BLaER1 (cell line): ENCODE measurements around the gene APOA5.
A peak's percentile ranks its signal among the peaks of the same experiment; 100 is the strongest.

Experiments
- H3K27ac ChIP-seq: shearing (Covaris generic); formaldehyde crosslinking; 2 replicates; pipeline ENCODE4 v1.8.1; 2022
- H3K27me3 ChIP-seq: shearing (Covaris generic); formaldehyde crosslinking; 2 replicates; pipeline ENCODE4 v1.8.1; 2022
- H3K36me3 ChIP-seq: shearing (Covaris generic); formaldehyde crosslinking; 2 replicates; pipeline ENCODE4 v1.8.1; 2022
- H3K4me1 ChIP-seq: shearing (Covaris generic); formaldehyde crosslinking; 2 replicates; pipeline ENCODE4 v1.8.1; 2022
- H3K4me2 ChIP-seq: shearing (Covaris generic); formaldehyde crosslinking; 2 replicates; pipeline ENCODE4 v1.8.1; 2022
- H3K4me3 ChIP-seq: shearing (Covaris generic); formaldehyde crosslinking; 2 replicates; pipeline ENCODE4 v1.8.1; 2022
- H3K9ac ChIP-seq: shearing (Covaris generic); formaldehyde crosslinking; 2 replicates; pipeline ENCODE4 v1.8.1; 2022
- H3K9me3 ChIP-seq: shearing (Covaris generic); formaldehyde crosslinking; 2 replicates; pipeline ENCODE4 v1.8.1; 2022
- H4K20me1 ChIP-seq: shearing (Covaris generic); formaldehyde crosslinking; 2 replicates; pipeline ENCODE4 v1.8.1; 2022
- Cebpa-rat ChIP-seq: shearing (Covaris generic); IDR thresholded peaks from 2 replicates; pipeline ENCODE4 v1.8.1; 2022

APOA5 gene

GRCh38 chr11:116797816-116798215, 6.1 kb upstream of the APOA5 start:
- no peaks in the 10 kb centered on the region for H3K36me3 ChIP-seq
- no peak overlapping the region for H3K27ac ChIP-seq
- H3K27me3 ChIP-seq, result no peaks in the 10 kb centered on the region
- no peak overlapping the region for H3K9ac ChIP-seq
- H3K4me2 ChIP-seq, result no peak overlapping the region
- H3K9me3 ChIP-seq, result no peaks in the 10 kb centered on the region
- no peaks in the 10 kb centered on the region for H3K4me1 ChIP-seq
- H3K4me3 ChIP-seq, result no peak overlapping the region
- H4K20me1 ChIP-seq, result no peaks in the 10 kb centered on the region
- no peak for TF ChIP-seq Cebpa-rat

- Histone ChIP-seq H3K27ac (no peak overlapping the region), H3K36me3 (no peaks in the 10 kb centered on the region), H3K27me3 (no peaks in the 10 kb centered on the region), H3K9ac (no peak overlapping the region), H3K4me1 (no peaks in the 10 kb centered on the region), H3K4me3 (no peak overlapping the region), H3K9me3 (no peaks in the 10 kb centered on the region), H3K4me2 (no peak overlapping the region), H4K20me1 (no peaks in the 10 kb centered on the region)
- TF ChIP-seq Cebpa-rat, result no peak
These were observed 4.9 kb upstream of the APOA5 start for GRCh38 chr11:116796548-116796947.

- no peak overlapping the region for H3K9ac ChIP-seq
- no peak for TF ChIP-seq Cebpa-rat
These were observed 3.2 kb upstream of the APOA5 start for GRCh38 chr11:116794851-116795250.

GRCh38 chr11:116793772-116794097, 2.1 kb upstream of the APOA5 start:
- no peak overlapping the region for H3K27ac ChIP-seq
- H4K20me1 ChIP-seq, result no peaks in the 10 kb centered on the region
- no peaks in the 10 kb centered on the region for H3K27me3 ChIP-seq
- no peaks in the 10 kb centered on the region for H3K36me3 ChIP-seq
- H3K9me3 ChIP-seq, result no peaks in the 10 kb centered on the region
- no peak overlapping the region for H3K4me3 ChIP-seq
- no peak overlapping the region for H3K9ac ChIP-seq
- TF ChIP-seq Cebpa-rat, result no peak
- H3K4me2 ChIP-seq, result no peak overlapping the region
- peaks cover 4% of the 10 kb centered on the region for H3K4me1 ChIP-seq

More at GRCh38 chr11:116794851-116795250, 3.2 kb upstream of the APOA5 start:
- Histone ChIP-seq H4K20me1 (no peaks in the 10 kb centered on the region), H3K4me2 (no peak overlapping the region), H3K4me1 (no peaks in the 10 kb centered on the region), H3K27me3 (no peaks in the 10 kb centered on the region), H3K36me3 (no peaks in the 10 kb centered on the region), H3K9me3 (no peaks in the 10 kb centered on the region), H3K4me3 (no peak overlapping the region), H3K27ac (no peak overlapping the region)

- Histone ChIP-seq H3K9me3 (no peaks in the 10 kb centered on the region), H3K36me3 (no peaks in the 10 kb centered on the region), H3K9ac (no peak overlapping the region), H3K27ac (no peak overlapping the region), H4K20me1 (no peaks in the 10 kb centered on the region), H3K27me3 (no peaks in the 10 kb centered on the region), H3K4me3 (no peak overlapping the region), H3K4me1 (peaks cover 10% of the 10 kb centered on the region), H3K4me2 (no peak overlapping the region)
- no peak for TF ChIP-seq Cebpa-rat
These were observed 1.4 kb upstream of the APOA5 start for GRCh38 chr11:116792869-116793771.

GRCh38 chr11:116792144-116792868, 627 bp upstream of the APOA5 start:
- no peak overlapping the region for H3K4me3 ChIP-seq
- H4K20me1 ChIP-seq, result no peaks in the 10 kb centered on the region
- no peaks in the 10 kb centered on the region for H3K9me3 ChIP-seq
- H3K36me3 ChIP-seq, result no peaks in the 10 kb centered on the region
- no peak overlapping the region for H3K27ac ChIP-seq
- peaks cover 11% of the 10 kb centered on the region for H3K4me1 ChIP-seq
- H3K9ac ChIP-seq, result no peak overlapping the region
- H3K4me2 ChIP-seq, result no peak overlapping the region
- no peak for TF ChIP-seq Cebpa-rat
- no peaks in the 10 kb centered on the region for H3K27me3 ChIP-seq

GRCh38 chr11:116791002-116791812, 472 bp downstream of the APOA5 start:
- H3K27ac ChIP-seq, result no peak overlapping the region
- H4K20me1 ChIP-seq, result no peaks in the 10 kb centered on the region
- peaks cover 22% of the 10 kb centered on the region for H3K4me1 ChIP-seq
- H3K36me3 ChIP-seq, result peaks cover 7% of the 10 kb centered on the region
- no peaks in the 10 kb centered on the region for H3K27me3 ChIP-seq
- no peak overlapping the region for H3K4me3 ChIP-seq
- peak overlapping the region; percentile 7; the same call in 1 of the 2 replicates for H3K4me2 ChIP-seq
- TF ChIP-seq Cebpa-rat, result no peak
- H3K9ac ChIP-seq, result no peak overlapping the region
- H3K9me3 ChIP-seq, result no peaks in the 10 kb centered on the region

GRCh38 chr11:116790167-116791001, 1.3 kb downstream of the APOA5 start:
- TF ChIP-seq Cebpa-rat, result no peak
- Histone ChIP-seq H3K27me3 (no peaks in the 10 kb centered on the region), H3K9me3 (no peaks in the 10 kb centered on the region), H3K4me2 (no peak overlapping the region), H3K27ac (no peak overlapping the region), H3K4me1 (peaks cover 25% of the 10 kb centered on the region), H3K36me3 (peaks cover 15% of the 10 kb centered on the region), H3K4me3 (no peak overlapping the region), H4K20me1 (no peaks in the 10 kb centered on the region), H3K9ac (no peak overlapping the region)

- Histone ChIP-seq H3K4me3 (no peak overlapping the region), H4K20me1 (no peaks in the 10 kb centered on the region), H3K27me3 (no peaks in the 10 kb centered on the region), H3K4me1 (peaks cover 25% of the 10 kb centered on the region), H3K4me2 (peak overlapping the region; percentile 94), H3K27ac (no peak overlapping the region), H3K9ac (no peak overlapping the region), H3K36me3 (peaks cover 29% of the 10 kb centered on the region), H3K9me3 (no peaks in the 10 kb centered on the region)
- no peak for TF ChIP-seq Cebpa-rat
These were observed 2.7 kb downstream of the APOA5 start for GRCh38 chr11:116788975-116789374.
